GM12873 (cell line): ENCODE measurements around the gene SHISAL1.

Experiments
- TF ChIP-seq, protein P1 (sequence below): IDR thresholded peaks from 2 replicates; pipeline ENCODE4 v1.5.1; 2012; ENCODE audit warnings: low read depth, mild to moderate bottlenecking, moderate library complexity, low read length, control low read depth; ENCODE audit not compliant: insufficient read depth; ENCODE audit errors: missing control alignments

Gene SHISAL1

DNA sequence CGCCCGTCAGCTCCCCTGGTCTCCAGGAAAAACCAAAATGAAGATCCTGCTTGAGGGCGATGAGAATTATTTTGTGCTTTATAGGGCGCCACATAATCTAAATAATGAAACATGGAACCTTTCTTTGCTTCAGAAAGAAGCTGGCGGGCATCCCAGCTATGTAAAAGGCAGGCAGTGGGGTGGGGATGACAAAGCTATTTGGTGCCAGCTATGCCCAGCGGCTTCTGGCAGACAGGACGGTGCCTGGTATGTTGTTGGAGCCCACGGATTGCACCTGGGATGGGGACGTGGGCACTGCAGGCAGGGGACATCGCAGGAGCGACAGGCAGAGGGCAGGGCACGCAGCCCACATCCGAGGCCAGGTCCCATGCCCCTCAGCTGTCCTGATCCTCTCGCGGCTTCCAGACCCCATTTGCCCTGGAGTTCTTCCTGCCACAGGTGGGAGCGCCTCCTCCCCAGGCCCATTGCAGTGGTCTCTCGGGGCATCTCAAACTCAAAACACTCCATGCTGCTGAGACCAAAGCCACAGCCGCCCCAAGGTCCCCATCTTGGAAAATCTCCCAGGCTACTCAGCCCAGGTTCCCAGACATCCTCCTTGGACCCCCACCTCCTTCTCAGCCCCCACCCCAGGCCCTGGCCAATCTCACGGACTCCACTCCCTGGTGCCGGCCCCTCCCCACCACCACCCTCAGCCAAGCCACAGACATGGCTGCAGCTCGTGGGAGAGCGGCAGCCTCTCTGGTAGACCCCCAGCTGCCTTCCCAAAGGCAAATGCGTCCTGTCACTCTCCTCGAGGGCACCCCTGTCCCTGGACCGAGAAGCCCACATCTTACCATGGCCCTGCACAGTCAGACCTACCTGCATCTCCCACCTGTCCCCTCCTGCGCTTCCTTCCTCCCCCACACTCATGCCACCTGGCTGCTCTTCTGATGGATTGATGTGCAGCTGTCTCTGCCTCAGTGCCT lies 45.7 kb downstream of the SHISAL1 start:
- TF ChIP-seq, protein P1, sequence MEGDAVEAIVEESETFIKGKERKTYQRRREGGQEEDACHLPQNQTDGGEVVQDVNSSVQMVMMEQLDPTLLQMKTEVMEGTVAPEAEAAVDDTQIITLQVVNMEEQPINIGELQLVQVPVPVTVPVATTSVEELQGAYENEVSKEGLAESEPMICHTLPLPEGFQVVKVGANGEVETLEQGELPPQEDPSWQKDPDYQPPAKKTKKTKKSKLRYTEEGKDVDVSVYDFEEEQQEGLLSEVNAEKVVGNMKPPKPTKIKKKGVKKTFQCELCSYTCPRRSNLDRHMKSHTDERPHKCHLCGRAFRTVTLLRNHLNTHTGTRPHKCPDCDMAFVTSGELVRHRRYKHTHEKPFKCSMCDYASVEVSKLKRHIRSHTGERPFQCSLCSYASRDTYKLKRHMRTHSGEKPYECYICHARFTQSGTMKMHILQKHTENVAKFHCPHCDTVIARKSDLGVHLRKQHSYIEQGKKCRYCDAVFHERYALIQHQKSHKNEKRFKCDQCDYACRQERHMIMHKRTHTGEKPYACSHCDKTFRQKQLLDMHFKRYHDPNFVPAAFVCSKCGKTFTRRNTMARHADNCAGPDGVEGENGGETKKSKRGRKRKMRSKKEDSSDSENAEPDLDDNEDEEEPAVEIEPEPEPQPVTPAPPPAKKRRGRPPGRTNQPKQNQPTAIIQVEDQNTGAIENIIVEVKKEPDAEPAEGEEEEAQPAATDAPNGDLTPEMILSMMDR = no peak

DNA sequence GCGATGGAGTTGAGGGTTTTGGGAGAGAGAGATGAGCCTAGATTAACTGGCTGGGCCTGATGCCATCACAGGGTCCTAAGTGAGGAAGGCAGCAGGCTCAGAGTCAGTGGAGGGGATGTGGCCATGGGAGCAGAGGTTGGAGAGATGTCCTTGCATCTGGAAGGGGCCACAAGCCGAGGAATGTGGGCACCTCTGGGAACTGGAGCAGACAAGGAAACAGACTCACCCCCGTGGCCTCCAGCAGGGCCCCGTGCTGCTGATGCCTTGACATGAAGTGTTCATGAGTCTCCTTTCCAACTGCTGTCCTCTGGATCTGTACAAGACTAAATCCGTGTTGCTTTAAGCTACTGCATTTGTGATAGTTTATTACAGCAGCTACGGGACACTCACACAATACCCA lies 49.2 kb downstream of the SHISAL1 start:
- TF ChIP-seq, protein P1 = no peak

DNA sequence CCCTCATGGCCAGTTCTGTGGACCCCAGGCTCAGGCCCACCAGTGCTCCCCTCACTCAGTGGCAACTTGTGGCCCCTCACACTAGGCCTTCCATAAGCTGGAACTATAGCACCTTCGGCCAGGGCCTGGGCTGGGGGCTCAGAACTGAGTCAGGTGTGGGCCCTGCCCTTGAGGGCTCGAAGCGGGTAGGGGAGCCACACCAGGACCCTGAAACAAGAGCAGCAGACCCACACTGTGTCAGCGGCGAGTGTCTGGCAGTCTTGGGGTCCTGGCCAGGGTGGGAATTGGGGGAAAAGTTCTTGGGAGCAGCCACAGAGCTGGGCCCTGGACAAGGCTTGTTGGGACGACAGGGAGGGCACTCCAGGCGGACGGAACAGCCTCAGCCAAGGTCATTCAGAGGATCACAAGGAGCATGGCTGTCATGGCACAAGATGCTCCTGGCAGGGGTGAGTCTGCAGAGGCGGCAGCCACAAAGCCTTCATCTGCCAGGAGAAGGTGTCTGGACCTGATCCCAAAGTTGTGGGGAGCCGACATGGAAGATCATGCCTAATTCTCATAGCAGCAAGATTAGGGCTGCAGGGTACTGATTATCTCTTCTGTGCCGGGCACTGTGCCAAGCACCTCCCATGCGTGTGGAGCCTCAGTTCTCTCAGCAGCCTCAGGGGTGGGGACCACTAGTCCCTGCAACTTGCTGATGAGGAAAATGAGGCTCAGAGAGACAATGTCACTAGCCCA lies 50.7 kb downstream of the SHISAL1 start:
- TF ChIP-seq, protein P1 = no peak

DNA sequence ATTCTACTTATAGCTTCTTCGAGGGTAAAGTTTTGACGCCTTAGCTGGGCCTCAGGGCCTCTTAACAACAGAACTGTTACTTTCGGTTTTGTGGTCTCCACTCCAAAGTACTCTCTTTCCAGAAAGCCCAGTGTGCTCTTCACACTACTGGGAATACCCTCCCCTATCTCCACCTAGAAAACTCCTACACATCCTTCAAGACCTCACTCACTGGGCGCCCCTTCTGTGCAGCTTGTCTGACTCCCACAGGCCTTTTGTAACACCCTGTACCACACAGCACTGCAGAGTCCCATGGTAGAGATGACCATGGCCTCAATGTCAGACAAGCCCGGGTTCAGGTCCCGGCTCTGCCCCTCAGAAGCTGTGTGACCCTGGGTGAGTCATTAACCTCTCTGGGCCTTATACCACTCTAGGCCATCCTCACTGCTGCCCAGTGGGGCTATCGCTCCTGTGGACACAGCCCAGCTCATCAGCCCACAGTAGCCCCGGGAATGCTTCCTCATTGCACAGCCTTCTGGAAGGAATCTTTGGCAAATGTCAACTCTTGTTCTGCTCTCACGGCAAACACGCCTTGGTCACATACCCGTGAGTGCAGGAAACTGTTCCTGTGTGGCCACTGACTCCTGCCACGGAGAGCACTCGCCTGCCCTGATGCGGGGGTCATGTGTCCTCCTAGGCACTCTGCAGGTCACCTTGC lies 51.4 kb downstream of the SHISAL1 start:
- TF ChIP-seq, protein P1 = no peak

DNA sequence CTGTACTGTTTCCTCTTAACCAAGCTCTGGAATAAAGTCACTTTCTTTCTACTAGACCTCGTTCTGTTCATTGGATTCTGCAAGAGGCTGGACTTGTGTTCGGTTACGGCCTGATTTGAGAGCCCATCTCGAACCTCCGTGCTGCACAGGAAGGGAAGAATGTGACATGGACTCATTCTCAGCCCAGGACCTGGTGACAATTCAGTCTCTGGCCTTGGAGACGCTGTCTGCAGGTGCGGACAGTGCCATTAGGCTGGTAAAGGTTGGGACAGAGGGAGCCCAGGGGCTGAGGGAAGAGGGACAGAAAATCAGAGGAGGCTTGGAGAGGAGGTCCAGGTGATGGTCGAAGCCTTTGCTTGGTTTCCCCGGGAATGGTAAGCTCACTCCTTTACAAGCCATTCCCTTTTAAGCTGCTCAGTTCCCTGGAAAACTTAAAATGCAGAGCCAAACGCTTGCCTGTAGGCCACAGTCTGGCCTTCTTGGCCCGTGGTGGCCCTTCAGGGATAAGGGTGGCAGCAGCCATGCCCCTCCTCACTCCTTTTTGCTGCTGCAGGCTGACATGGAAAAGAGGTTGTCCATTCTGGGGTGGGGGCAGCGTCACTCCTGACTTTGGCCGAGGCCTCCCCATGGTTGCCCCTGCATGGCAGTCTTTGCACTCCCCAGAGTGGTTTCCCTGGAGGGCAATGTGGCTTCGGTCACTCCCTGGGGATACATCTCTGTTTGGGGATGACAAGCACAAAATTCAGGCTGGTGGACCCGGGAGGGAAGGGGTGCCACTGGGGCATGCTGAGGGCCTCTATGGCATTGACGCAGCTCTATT lies 52.3 kb downstream of the SHISAL1 start:
- TF ChIP-seq, protein P1 = no peak

DNA sequence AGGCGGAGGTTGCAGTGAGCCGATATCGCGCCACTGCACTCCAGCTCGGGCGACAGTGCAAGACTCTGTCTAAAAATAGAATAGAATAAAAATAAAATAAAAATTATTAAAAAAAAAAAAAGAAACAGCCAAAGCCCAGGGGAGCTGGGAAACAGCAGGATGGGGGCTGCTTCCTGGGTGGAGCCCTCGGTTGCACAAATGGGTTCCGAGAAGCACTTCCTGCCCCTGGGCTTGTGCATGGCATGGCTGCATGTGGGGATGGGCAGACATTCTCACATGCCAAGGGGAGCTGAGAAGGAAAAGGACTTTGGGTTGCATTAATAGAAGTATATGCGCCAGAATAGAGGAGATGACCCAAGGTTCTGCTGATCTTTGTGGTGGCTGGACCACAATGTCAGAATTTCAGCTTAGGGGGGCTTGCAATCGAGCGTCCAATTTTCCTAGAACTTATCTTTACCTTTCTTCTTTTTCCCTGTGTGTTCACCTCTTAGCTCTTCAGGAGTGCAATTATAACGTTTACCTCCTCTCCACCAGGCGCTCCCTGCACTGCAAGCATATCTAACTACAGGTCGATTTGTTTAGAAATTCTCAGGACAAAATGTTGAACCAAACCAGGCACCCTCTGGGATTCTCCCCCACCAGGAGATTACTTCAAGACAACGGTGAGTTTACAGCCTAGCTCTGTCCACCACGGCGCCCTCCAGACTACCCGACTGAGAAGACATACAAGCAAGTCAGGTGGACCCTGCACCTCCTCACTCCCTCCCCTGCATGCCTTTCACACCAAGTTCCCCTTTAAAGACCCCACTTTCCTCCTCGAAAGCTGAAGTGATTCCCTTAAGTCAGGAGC lies 53.2 kb downstream of the SHISAL1 start:
- TF ChIP-seq, protein P1 = no peak
